ENCODE data around the gene BTBD1.

Gene BTBD1

GRCh38 chr15:83066034-83066733 is 868 bp downstream of the BTBD1 start:
- H3K4me3 ChIP-seq (replicated peaks; ENCODE audit: low read depth, low read length), result peak overlapping the region; percentile 91
- no peak for DNase-seq (ENCODE audit: low read depth)
- TF ChIP-seq CTCF (IDR thresholded peaks at IDR 0.05; ENCODE audit: low read length, missing control alignments), result no peak

GRCh38 chr15:83065431-83065830 is 1.6 kb downstream of the BTBD1 start:
- DNase-seq (ENCODE audit: low read depth), result no peak
- peak overlapping the region; percentile 91 for H3K4me3 ChIP-seq (replicated peaks; ENCODE audit: low read depth, low read length)
- TF ChIP-seq CTCF (IDR thresholded peaks at IDR 0.05; ENCODE audit: low read length, missing control alignments), result no peak

- H3K4me3 ChIP-seq (replicated peaks; ENCODE audit: low read depth, low read length), result peak overlapping the region; percentile 91
- no peak for TF ChIP-seq CTCF (IDR thresholded peaks at IDR 0.05; ENCODE audit: low read length, missing control alignments)
- peak; percentile 17 for DNase-seq (ENCODE audit: low read depth)
Observed at GRCh38 chr15:83064859-83065258, 2.2 kb downstream of the BTBD1 start.

DNA sequence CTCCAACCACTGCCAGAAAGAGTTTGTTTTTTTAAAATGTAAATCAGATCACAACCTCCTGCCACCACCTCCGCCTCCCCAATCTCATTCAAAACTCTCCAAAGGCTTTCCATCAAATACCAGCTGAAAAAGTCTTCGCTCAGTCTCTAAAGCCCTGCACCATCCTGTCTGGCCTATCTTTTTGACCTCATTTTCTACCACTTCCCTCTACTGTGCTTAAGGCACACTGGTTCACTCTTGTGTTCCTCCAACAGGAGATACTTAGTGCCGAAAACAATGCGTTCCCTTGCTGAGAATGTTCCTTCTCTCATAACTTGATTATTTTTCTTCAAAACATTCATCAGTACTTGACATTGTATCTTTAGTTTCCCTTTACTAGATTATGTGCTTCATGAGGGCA is 3.5 kb downstream of the BTBD1 start:
- no peak overlapping the region for H3K4me3 ChIP-seq (replicated peaks; ENCODE audit: low read depth, low read length)
- DNase-seq (ENCODE audit: low read depth), result no peak
- TF ChIP-seq CTCF (IDR thresholded peaks at IDR 0.05; ENCODE audit: low read length, missing control alignments), result no peak

GRCh38 chr15:83062768-83063180 is 4.3 kb downstream of the BTBD1 start:
- DNase-seq (ENCODE audit: low read depth), result no peak
- TF ChIP-seq CTCF (IDR thresholded peaks at IDR 0.05; ENCODE audit: low read length, missing control alignments), result no peak
- no peak overlapping the region for H3K4me3 ChIP-seq (replicated peaks; ENCODE audit: low read depth, low read length)

DNA sequence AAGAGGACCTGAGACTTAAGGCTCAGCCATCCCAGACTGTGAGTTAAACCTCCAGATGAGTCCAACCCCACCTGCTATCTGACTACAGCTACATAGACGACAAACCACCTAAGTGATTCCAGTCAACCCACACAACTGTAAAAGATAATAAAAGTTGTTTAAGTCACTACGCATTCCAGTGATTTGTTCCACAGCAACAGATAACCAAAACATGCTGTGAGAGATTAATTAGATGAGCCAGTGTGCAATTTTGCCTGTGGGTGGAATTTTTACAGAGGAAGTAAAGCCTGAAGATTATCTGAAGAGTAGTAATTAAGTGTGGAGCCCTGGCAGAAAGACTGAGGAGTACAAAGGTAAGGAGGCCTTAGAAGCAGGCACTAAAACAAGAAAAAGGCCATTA is 5.4 kb downstream of the BTBD1 start:
- H3K4me3 ChIP-seq (replicated peaks; ENCODE audit: low read depth, low read length), result no peak overlapping the region
- TF ChIP-seq CTCF (IDR thresholded peaks at IDR 0.05; ENCODE audit: low read length, missing control alignments), result no peak
- DNase-seq (ENCODE audit: low read depth), result no peak
